Dermis microvascular lymphatic vessel endothelial cell (primary cell): ENCODE data around the gene PDK3. TPM values are rescaled to one million over a fixed set of nuclear protein-coding genes. Genes with fewer than 3 reads are reported as not detected.

Experiments used
- DNase-seq, 2 donors: peaks; one replicate each; pipeline versions ENCODE4 v3.0.0 to v3.0.0-alpha.2; 2010; ENCODE audit warnings: low read depth in 2 of 2
- total RNA-seq: library from RNA; depleted of rRNA; stranded (reverse); fragments of >200 nt; gene quantifications from 2 replicates; pipeline ENCODE4 v1.2.1, GENCODE V29; 2014

PDK3 gene
- total RNA-seq, result 3.0 and 3.7 TPM in 2 replicates

GRCh38 chrX:24464836-24465531 lies at the start of gene PDK3:
Gene PDK3, plus strand, starts transcription at chrX:24465286. Its CDS starts 170 bp downstream, at chrX:24465456.
- DNase-seq, result peak; percentile 52 to 83

- DNase-seq, result no peak
Observed at GRCh38 chrX:24415921-24416320, 49.2 kb upstream of the PDK3 start.

DNA sequence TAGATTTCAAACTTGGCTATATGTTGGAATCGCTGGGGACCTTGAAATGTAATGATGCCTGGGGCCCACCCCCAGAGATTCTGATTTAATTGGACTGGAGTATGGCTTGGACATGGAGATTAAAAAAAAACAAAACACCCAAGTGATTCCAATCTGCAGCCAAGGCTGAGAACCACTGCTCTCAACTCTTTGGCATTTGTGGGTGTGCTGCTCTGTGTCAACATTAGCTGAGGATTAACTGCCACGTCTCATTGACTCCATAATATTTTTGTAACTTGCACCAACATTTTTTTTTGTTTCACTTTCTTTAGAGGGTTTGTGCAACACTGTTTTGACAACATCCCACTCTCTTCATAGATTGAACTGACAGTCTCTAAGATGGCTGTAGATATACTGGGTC lies 41.1 kb upstream of the PDK3 start:
- no peak for DNase-seq

GRCh38 chrX:24424948-24425347 lies 40.1 kb upstream of the PDK3 start:
- peak; percentile 3 to 10 for DNase-seq

DNA sequence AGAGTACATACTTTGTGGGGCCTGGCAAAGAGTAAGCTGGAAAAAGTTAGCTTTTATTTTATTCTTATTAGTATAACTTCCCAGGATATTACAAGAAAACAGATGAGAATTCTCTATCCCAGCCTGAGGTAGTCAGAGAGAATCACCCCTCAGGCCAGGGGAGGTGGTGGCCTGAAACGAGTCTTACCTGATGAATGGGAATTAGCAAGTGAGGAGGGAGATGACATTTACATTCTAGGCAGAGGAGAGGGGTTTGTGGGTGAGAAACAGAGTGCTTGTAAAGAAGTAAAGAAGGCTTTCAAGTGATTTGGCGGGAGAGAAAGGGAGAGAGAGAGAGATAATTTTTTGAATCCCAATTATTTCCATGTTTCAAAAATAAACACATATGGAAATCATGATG lies 39.3 kb upstream of the PDK3 start:
- DNase-seq, result no peak

DNA sequence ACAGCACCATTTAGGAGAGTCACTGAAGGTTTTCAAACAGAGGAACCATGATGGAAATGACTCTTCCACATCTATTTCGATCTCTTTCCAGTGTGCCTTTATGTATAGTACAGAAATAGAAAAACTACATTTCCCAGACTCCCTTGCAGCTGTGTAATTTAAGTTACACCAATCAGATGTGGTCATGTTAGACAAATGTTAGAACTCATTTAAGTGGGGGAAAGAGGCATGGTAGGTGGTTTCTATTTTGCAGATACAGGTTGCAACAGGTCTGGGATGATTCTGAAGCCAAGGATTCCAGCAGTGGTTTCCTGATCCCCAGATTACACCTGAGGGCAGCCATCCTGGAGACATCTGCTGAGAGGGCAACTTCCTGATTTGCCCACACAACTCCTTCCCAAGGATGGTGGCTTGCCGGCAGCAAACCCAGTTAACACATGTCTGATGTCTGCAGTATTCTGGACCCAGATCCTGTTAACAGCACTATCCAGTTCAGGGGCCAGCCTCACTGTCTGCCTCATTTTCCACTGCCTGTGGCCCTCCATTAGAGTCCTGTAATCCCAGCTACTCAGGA lies 38.7 kb upstream of the PDK3 start:
- DNase-seq, result peak; percentile 2

DNA sequence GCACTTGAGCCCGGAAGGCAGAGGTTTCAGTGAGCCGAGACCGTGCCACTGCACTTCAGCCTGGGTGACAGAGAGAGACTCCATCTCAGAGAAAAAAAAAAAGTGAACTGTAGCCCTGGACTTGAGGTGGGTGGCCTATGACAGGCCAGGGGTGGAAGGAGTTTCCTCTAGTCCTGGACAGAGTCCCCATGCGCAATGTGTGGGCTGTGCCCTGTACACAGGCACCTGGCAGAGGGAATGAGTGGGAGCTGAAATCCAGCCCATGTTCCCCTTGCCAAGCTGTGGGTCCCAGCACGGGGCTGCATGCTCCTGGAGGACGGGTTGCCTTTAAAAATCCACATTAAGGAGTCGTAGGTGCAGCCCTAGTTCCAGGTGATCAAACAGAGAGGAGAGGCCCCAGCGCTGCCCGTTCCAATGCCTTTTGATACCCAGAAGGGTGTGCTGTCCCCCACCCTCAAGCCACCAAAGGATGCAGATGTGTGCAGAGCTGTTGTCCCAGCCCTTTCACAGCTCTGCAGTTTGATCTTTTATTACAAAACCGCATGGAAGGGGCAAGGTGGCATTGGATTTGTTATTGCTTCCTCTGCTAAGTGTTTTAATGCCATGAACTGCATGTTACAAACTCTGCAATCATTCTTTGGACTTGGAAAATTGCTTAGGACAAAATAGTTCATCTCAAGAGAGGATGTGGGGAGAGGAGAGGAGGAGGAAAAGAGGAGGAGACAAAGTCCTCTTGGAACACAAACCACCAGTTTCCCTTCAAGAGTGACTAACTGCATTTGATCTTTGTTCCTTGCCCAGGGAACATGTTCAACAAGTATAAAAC lies 38.0 kb upstream of the PDK3 start:
- DNase-seq, result no peak

DNA sequence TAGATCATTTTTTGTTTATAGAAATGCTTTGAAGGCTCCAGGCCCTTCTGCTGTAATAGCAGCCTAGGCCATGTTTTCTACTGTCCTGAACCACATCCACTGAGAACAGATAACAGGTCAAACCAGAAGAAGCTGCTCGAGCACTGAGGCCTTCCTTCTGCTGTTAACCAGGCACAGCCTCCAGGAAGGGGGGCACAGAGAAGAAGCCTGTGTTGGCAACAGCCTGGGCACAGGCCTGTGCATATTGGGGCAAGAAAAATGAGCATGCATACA lies 37.4 kb upstream of the PDK3 start:
- no peak for DNase-seq

GRCh38 chrX:24428516-24428915 lies 36.6 kb upstream of the PDK3 start:
- peak in 1 of 2 donors; percentile 18 for DNase-seq

GRCh38 chrX:24435060-24435459 lies 30.0 kb upstream of the PDK3 start:
- no peak for DNase-seq

DNA sequence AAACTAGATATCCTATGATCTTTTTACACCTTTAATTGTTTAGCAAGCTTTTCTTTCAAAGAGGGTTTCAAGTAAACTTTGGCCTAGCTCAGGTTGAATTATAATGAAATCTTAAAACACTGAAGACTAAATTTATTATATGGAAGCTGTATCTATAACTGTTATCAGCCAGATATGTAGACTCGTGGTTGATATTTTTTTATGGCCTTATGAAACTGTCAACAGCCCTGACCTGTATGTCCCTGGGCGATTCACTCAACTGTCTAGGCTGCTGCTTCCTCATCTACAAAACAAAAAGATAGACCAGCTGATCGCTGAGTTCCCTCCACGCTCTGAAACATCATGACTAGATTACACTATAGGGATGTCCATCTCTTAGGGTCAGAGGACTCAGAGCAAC lies 21.2 kb upstream of the PDK3 start:
- no peak for DNase-seq

DNA sequence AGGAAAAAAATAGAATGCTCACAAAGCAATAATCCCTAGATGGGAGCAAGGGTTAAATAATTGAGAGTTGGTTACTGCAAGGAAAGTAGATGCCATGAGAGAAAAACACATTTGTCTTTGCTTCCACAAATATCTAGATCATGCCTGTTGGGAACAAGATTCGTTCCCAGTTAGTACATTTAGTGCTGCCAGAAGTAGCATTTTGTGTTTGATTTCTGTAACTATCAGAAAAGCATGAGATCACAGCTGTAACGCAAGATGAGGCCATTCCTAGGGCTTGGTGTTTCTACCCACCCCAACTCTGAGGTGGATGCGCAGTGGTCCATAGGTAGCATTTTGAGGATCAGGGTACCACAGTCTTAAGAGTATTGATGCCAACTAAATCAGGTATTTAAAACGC lies 20.4 kb upstream of the PDK3 start:
- no peak for DNase-seq

DNA sequence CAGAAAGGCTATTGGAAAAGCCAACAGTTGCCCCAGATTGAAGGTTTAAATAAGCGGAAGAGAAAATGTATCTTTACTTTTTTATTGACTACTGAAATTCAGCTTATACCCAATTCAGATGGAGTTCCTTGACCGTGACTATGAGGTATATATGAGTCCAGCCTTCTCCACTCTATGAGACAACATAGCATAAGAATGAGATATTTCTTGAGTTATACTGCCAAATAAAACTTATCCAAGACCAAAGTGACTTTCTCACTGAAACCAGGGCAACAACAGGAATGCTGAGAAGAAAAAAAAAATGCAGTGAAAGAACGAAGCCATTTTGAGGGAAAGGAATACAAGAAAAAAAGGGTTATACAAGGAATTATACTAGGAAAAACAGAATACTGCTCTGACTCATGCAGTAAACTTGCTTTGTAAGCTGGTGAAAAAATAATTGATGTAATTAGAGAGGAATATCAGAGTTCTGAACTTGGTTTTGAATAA lies 16.3 kb upstream of the PDK3 start:
- DNase-seq, result no peak

DNA sequence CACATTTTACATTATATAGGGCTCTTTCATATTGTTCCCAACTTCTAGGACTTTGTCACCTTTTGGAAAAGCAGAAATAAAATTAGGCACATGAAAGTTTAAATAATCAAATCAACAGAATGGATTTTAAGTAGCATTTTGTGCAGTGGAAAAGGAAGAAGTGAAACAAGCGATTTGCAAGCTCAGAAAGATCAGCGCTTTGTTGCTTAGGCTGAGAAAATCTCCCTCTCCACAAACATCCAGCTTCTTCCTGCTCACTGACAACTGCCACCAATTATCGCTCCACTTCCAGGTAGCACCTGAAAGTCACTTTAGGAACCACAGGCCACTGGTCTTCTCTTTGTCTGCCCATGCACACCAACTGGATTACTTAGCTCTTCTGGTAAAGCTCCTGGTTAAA lies 2.0 kb upstream of the PDK3 start:
- no peak for DNase-seq

DNA sequence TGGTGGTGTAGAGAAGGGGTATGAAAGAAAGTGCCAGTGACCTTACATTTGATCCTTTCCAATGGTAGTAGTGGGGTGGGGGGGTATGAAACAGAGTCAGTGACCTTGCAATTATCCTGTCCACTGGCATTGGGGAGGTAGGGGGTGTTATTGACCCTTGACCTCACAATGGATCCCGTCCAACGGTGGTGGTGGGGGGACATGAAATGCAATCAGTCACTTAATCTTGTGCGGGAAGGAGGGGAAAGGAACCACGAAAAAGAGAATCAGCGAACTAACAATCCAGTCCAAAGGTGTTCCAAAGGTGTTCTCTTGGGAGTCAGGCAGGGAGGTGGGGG lies 619 bp upstream of the PDK3 start:
- no peak for DNase-seq

DNA sequence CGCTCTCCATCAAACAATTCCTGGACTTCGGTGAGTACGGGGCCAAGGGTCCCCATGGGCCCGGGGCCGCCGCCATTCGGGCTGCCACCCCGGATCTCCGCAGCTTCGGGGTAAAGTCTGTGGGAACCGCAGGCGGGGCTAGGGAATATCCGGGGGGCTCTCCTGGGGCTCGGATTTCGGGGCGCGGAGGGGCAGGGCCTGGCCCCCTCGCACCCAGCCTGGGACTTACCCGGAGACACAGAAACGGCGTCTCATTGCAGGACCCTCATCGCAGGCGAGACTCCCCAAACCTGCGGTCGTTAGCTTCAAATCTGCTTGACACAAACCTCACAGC lies 413 bp downstream of the PDK3 start:
- DNase-seq, result no peak

DNA sequence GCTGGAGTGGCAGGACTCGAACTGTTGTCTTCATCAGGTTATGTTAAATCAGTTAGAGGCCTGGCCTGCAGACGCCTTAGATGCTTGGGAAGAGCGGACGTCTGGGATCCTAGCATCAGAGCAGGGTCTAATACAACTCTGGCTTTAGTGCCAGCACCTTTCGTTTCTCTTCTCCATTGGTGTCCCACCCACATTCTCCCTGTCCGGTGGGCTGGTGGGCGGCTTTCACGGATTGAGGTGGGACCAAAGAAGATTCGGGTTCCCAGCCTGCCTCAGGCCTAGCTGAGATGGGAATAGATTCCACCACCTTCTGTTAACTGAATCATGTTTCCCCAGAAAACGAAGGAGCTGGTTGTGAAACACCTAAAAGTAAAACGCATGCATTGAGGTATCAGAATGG lies 939 bp downstream of the PDK3 start:
- DNase-seq, result no peak

DNA sequence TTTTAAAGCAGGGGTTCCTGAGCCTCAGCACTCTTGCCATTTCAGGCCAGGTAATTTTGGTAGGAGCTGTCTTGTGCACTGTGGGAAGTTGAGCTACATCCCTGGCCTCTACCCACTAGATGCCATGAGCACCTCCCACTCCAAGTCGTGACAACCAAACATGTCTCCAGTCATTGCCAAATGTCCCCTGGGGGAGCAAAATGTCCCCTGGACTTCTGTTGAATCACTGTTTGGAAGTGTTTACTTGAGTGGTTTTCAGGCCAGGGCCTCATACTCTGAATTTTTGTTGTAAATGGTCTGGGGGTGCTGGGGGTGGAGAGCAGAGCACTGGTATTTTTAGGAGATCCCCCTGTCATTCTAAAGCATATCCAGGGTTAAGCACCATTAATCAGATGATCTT lies 3.2 kb downstream of the PDK3 start:
- DNase-seq, result no peak

DNA sequence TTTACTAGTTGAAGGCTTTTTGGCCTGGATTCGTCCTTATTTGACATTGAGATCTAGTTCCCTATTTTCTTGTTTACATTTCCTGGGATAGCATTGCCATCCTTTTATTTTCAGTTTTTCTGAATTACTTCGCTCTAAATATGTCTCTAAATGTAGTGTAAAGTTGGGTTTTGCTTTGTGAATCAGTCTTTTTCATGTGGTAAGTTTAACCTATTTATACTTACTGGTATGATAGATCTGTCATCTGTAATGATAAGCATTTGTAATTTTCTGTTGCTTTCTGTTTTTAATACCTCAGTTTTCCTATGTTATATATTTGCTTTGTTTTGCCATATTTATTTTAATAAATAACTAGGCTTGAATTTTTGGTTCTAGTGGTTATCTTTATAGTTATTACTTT lies 6.7 kb downstream of the PDK3 start:
- DNase-seq, result no peak

DNA sequence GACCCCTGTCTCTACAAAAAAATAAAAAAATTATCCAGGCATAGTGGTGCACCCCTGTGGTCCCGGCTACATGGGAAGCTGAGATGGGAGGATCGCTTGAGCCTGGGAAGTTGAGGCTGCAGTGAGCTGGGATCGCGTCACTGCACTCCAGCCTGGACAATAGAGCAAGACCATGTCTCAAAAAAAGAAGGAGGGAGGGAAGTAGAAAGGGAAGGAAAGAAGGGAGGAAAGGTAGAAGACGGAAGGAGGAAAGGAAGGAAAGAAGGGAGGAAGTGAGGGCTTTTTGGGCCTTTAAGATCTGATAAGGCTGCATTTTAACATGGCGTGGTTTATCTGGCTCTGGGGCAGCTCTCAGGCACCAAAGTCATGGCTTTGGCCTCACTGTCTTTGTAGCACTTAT lies 10.4 kb downstream of the PDK3 start:
- DNase-seq, result no peak

GRCh38 chrX:24478509-24478908 lies 13.4 kb downstream of the PDK3 start:
- DNase-seq, result no peak

DNA sequence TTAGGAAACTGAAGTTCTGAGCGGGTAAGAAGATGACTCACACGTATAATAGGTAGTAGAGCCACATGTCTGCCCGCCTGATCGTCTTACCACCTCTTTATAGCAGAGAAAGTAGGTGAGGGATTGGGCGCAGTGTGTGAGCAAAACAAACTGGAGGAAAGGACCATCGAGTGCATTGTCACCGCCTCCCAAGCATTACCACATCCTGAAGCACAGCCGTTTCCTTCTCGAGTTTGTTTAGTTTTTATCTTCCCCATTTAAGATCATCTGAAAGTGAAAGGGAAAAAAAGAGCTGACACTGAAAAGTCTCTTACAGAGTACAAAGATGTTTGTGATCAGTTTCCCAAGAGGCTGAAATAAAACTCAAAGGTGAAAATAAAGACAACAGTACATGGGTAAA lies 14.8 kb downstream of the PDK3 start:
- DNase-seq, result peak in 1 of 2 donors; percentile 30

DNA sequence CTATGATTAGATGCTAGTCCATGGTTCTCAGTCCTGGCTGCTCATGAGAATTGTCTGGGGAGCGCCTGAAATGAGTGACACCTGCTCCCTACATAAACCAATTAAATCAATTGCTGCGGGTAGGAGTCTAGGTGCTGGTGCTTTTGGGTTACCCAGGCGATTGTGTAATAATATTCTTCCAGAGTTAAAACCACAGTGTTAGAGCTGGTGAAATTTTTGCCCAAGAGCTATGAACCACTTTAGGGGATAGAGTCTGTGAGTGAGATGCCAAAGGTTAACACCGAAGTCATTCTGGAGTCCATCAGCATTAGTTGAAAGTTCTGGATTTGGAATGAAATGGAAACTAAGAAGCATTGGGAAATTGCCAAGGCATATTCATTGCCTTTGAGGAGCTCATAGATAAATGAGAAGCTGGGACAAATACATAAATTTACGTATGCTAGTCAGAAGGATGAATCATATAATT lies 15.3 kb downstream of the PDK3 start:
- no peak for DNase-seq
